Natural killer cell (primary cell): Measurements from ENCODE around the gene MDGA2. TPM values are rescaled to one million over a fixed set of nuclear protein-coding genes. Genes with fewer than 3 reads are reported as not detected.

ENCODE experiments used
- ATAC-seq, 3 donors: fragments of 150-1000 bp in 2 of 3; fragments of 200-7000 bp in 1 of 3; cut with Tn5 transposase; 1 replicate in 1 of 3; 2 replicates in 2 of 3; pipeline ENCODE4 v1.10.0; 2021; ENCODE audit warnings: mild to moderate bottlenecking in 2 of 3, moderate library complexity in 2 of 3
- DNase-seq, 2 donors: peaks; one replicate each; pipeline versions ENCODE4 v3.0.0 to v3.0.0-alpha.2; 2013 to 2021; ENCODE audit warnings: mixed read lengths in 1 of 2
- H3K27ac ChIP-seq: one replicate; pipeline ENCODE4 v1.5.1; 2013; ENCODE audit warnings: mild to moderate bottlenecking, low read length
- H3K27me3 ChIP-seq: one replicate; pipeline ENCODE4 v1.6.1; 2013; ENCODE audit warnings: low read length; ENCODE audit not compliant: control insufficient read depth, insufficient read depth
- H3K36me3 ChIP-seq: one replicate; pipeline ENCODE4 v1.6.1; 2013; ENCODE audit warnings: low read length; ENCODE audit not compliant: control insufficient read depth, insufficient read depth
- H3K4me1 ChIP-seq: one replicate; pipeline ENCODE4 v1.6.1; 2013; ENCODE audit warnings: low read length; ENCODE audit not compliant: control insufficient read depth, insufficient read depth
- H3K4me3 ChIP-seq: one replicate; pipeline ENCODE4 v1.5.1; 2013; ENCODE audit warnings: low read length
- H3K9me3 ChIP-seq: one replicate; pipeline ENCODE4 v1.6.1; 2013; ENCODE audit warnings: low read length; ENCODE audit not compliant: control insufficient read depth, insufficient read depth
- H3K27ac Mint-ChIP-seq, 2 donors: one replicate each; pipeline ENCODE4 v1.8.0; 2022; ENCODE audit warnings: mild to moderate bottlenecking in 2 of 2, mixed read lengths in 2 of 2, moderate library complexity in 1 of 2
- H3K27me3 Mint-ChIP-seq, 2 donors: one replicate each; pipeline ENCODE4 v1.8.0; 2022; ENCODE audit warnings: low read depth in 2 of 2, mixed read lengths in 2 of 2
- H3K36me3 Mint-ChIP-seq: one replicate; pipeline ENCODE4 v1.8.0; 2022; ENCODE audit warnings: mixed read lengths
- H3K4me1 Mint-ChIP-seq, 2 donors: one replicate each; pipeline ENCODE4 v1.8.0; 2022; ENCODE audit warnings: mixed read lengths in 2 of 2
- H3K4me3 Mint-ChIP-seq: one replicate; pipeline ENCODE4 v1.8.0; 2022; ENCODE audit warnings: mild to moderate bottlenecking, moderate library complexity, mixed read lengths
- H3K9me3 Mint-ChIP-seq, 2 donors: one replicate each; pipeline ENCODE4 v1.8.0; 2022; ENCODE audit warnings: mixed read lengths in 2 of 2
- WGBS: methylation state at CpG from one replicate; pipeline ENCODE4 v1.1.7; 2013; ENCODE audit warnings: missing lambda C conversion rate; ENCODE audit not compliant: insufficient coverage; 5-methylcytosine and 5-hydroxymethylcytosine counted together
- intact Hi-C: fragments of 100-400 bp; cut with micrococcal nuclease; formaldehyde crosslinking; loops from one replicate; pipeline ENCODE4 v1.14.2; 2022
- total RNA-seq, 4 donors: library from RNA; stranded (reverse); fragments of 120-200 nt in 1 of 4; gene quantifications; one replicate each; pipeline versions ENCODE4 v1.2.3 to v1.2.4, GENCODE V29; 2013 to 2022
- TF ChIP-seq, protein P1 (sequence below): fragments of 200-600 bp; IDR thresholded peaks from one replicate; pipeline ENCODE4 v1.8.0; 2022; ENCODE audit warnings: antibody characterized with exemption

Gene MDGA2
- total RNA-seq, 3 donors from 2014 or later (not counting 1 experiment from before 2014, with no cell fraction given): not detected

DNA sequence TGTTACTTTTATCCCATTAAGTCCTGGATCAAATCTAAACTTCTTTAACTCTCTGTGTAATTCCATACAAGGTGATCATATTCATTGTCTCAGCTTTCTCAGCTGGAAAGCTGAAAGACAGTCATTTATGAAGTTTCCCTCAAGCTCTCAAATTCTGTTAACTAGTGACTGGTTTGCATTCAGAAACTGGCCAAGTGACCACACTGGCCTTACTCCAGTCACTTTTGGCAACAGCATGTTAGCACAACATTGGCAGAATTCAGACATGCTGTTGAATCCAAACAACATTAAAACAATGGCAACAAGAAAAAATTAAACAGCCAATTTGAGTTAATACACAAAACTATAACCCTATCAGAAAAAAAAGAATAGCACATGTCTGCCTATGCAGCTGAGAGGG is 343.3 kb downstream of the MDGA2 start:
- H3K27me3 Mint-ChIP-seq: no peaks in the 10 kb centered on the region
- H3K27ac Mint-ChIP-seq: no peak overlapping the region
- DNase-seq: no peak
- no peak overlapping the region for H3K4me3 ChIP-seq
- no peak overlapping the region for H3K27ac ChIP-seq
- no peaks in the 10 kb centered on the region for H3K9me3 ChIP-seq
- no peaks in the 10 kb centered on the region for H3K36me3 ChIP-seq
- no peak overlapping the region for H3K4me3 Mint-ChIP-seq
- intact Hi-C loops: no loop called here
- no peak for ATAC-seq
- no peaks in the 10 kb centered on the region for H3K4me1 ChIP-seq
- H3K36me3 Mint-ChIP-seq: no peaks in the 10 kb centered on the region
- H3K27me3 ChIP-seq: no peaks in the 10 kb centered on the region
- TF ChIP-seq, protein P1, sequence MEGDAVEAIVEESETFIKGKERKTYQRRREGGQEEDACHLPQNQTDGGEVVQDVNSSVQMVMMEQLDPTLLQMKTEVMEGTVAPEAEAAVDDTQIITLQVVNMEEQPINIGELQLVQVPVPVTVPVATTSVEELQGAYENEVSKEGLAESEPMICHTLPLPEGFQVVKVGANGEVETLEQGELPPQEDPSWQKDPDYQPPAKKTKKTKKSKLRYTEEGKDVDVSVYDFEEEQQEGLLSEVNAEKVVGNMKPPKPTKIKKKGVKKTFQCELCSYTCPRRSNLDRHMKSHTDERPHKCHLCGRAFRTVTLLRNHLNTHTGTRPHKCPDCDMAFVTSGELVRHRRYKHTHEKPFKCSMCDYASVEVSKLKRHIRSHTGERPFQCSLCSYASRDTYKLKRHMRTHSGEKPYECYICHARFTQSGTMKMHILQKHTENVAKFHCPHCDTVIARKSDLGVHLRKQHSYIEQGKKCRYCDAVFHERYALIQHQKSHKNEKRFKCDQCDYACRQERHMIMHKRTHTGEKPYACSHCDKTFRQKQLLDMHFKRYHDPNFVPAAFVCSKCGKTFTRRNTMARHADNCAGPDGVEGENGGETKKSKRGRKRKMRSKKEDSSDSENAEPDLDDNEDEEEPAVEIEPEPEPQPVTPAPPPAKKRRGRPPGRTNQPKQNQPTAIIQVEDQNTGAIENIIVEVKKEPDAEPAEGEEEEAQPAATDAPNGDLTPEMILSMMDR: no peak
- peaks cover 3 to 12% of the 10 kb centered on the region in 2 donors for H3K9me3 Mint-ChIP-seq
- no peaks in the 10 kb centered on the region for H3K4me1 Mint-ChIP-seq

DNA sequence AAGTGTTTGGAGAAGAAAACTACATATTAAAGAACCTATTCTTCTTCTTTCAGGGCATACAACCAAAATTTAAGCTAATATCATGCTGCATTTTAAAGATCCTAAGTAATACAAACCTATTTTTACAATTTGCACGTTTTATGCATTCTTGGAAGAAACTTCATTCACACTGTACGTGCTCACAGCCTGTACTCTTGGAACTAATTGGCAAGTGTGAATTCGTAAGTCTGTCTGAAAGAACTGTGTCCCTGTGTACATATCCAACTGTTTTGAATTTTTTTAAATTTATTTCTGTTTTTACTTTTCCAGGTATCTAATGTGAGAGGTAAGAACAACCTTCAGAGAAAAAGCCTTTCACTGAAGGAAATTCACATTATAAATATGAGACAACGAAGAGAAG is 347.0 kb downstream of the MDGA2 start:
- peaks cover 5 to 10% of the 10 kb centered on the region in 2 donors for H3K9me3 Mint-ChIP-seq
- TF ChIP-seq, protein P1: no peak
- Histone ChIP-seq H3K4me1 (no peaks in the 10 kb centered on the region), H3K27ac (no peak overlapping the region), H3K36me3 (no peaks in the 10 kb centered on the region), H3K27me3 (no peaks in the 10 kb centered on the region), H3K9me3 (no peaks in the 10 kb centered on the region), H3K4me3 (no peak overlapping the region)
- no peak for DNase-seq
- no peak overlapping the region for H3K4me3 Mint-ChIP-seq
- WGBS: 78% methylated on average over 4 of the region's 4 CpGs
- ATAC-seq: no peak
- H3K27ac Mint-ChIP-seq: no peak overlapping the region
- intact Hi-C loops: no loop called here
- H3K4me1 Mint-ChIP-seq: no peaks in the 10 kb centered on the region
- no peaks in the 10 kb centered on the region for H3K36me3 Mint-ChIP-seq
- no peaks in the 10 kb centered on the region for H3K27me3 Mint-ChIP-seq

DNA sequence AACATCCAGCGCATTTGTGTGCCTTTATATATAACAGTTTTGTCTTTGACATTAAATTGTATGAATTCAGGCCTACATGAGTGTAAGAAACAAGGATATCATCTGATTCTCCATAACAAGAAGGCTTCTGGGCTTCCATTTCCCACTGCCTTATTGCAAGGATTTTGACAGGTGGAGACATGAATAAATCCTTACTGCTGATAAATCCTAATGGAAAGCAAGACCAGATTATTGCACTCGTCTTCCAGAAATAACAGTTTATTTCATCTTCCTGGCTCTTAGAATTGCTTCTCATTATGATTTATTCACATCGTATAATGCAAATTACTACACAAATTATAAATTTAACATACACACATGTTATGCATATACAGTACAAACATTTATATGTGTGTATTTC is 348.1 kb downstream of the MDGA2 start:
- no peaks in the 10 kb centered on the region for H3K36me3 Mint-ChIP-seq
- intact Hi-C loops: no loop called here

DNA sequence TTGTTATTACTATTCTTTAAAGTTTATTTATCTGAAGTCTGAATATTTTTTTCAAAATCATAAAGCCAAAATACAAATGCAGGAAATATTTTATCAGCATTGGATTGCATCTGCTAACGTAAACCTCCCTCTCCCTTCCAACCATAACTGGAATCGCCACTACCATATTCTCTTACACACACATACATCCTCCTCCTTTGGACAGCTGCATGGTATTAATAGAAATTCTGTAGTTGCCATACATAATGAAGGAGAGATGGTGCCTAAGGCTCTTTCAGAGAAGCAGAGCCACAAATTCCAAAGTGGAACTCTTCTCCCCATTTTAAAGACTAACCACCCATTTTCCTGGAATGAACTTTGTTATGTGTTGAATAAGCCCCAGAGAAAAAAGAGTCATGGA is 352.7 kb downstream of the MDGA2 start:
- H3K27me3 Mint-ChIP-seq: no peaks in the 10 kb centered on the region
- WGBS: 100% methylated on average over 2 of the region's 2 CpGs

More for the DNA sequence above, 348.1 kb downstream of the MDGA2 start:
- Histone ChIP-seq H3K4me3 (no peak overlapping the region), H3K9me3 (no peaks in the 10 kb centered on the region), H3K27ac (no peak overlapping the region), H3K4me1 (no peaks in the 10 kb centered on the region), H3K27me3 (no peaks in the 10 kb centered on the region), H3K36me3 (no peaks in the 10 kb centered on the region)
- H3K4me1 Mint-ChIP-seq: no peaks in the 10 kb centered on the region
- ATAC-seq (no peak), DNase-seq (no peak)
- H3K4me3 Mint-ChIP-seq: no peak overlapping the region
- H3K27ac Mint-ChIP-seq: no peak overlapping the region
- WGBS: 81% methylated on average over 2 of the region's 3 CpGs
- H3K9me3 Mint-ChIP-seq: peaks cover 5 to 10% of the 10 kb centered on the region in 2 donors
- no peaks in the 10 kb centered on the region for H3K27me3 Mint-ChIP-seq
- TF ChIP-seq, protein P1: no peak

More for the DNA sequence above, 352.7 kb downstream of the MDGA2 start:
- Mint-ChIP-seq H3K9me3 (peaks cover 7 to 19% of the 10 kb centered on the region in 2 donors), H3K4me1 (no peaks in the 10 kb centered on the region), H3K27ac (no peak overlapping the region), H3K36me3 (no peaks in the 10 kb centered on the region), H3K4me3 (no peak overlapping the region)
- TF ChIP-seq, protein P1: no peak
- intact Hi-C loops: no loop called here
- Histone ChIP-seq H3K36me3 (no peaks in the 10 kb centered on the region), H3K9me3 (no peaks in the 10 kb centered on the region), H3K27me3 (no peaks in the 10 kb centered on the region), H3K4me1 (no peaks in the 10 kb centered on the region), H3K4me3 (no peak overlapping the region), H3K27ac (no peak overlapping the region)
- DNase-seq: no peak
- ATAC-seq: no peak
